OCI-LY7 (cell line): ENCODE measurements around the gene ATXN1. TPM values are rescaled to one million over a fixed set of nuclear protein-coding genes. Genes with fewer than 3 reads are reported as not detected.

Source experiments
- BruUV-seq: library from RNA; stranded (reverse); fragments of 400-500 nt; replicated peaks from 2 replicates; lab custom pipeline; 2021; lab: Mats Ljungman, UMichigan
- CTCF ChIA-PET: fragments of 300-600 bp; sonication (Branson Sonifier 250); formaldehyde crosslinking; loops from one replicate; lab custom pipeline; 2022; ENCODE audit warnings: antibody characterized with exemption; ENCODE audit not compliant: unreplicated experiment; lab: Charles Lee
- POLR2A ChIA-PET: fragments of 300-600 bp; sonication (Branson Sonifier 250); formaldehyde crosslinking; loops from one replicate; lab custom pipeline; 2022; ENCODE audit warnings: antibody characterized with exemption; lab: Charles Lee
- DNase-seq: peaks from one replicate; pipeline ENCODE4 v3.0.0-alpha.2; 2015; ENCODE audit warnings: low spot score
- H2AFZ ChIP-seq: fragments of 200-600 bp; sonication (generic), shearing (Covaris generic); 2 replicates; pipeline ENCODE4 v1.6.1; 2014; ENCODE audit warnings: mild to moderate bottlenecking, antibody characterized with exemption, low read length, moderate library complexity
- H3K27ac ChIP-seq: fragments of 200-600 bp; sonication (generic); 2 replicates; pipeline ENCODE4 v1.5.1; 2014; ENCODE audit warnings: mixed run types, low read depth, mild to moderate bottlenecking, moderate library complexity, low read length, inconsistent platforms; ENCODE audit not compliant: poor library complexity, severe bottlenecking
- H3K36me3 ChIP-seq: fragments of 200-600 bp; sonication (generic); 2 replicates; pipeline ENCODE4 v1.6.1; 2014; ENCODE audit warnings: mild to moderate bottlenecking, antibody characterized with exemption, low read length, moderate library complexity, mixed read lengths; ENCODE audit not compliant: insufficient read depth
- H3K4me1 ChIP-seq: fragments of 200-600 bp; sonication (generic); 2 replicates; pipeline ENCODE4 v1.5.1; 2014; ENCODE audit warnings: mild to moderate bottlenecking, low read length; ENCODE audit not compliant: insufficient read depth, poor library complexity, severe bottlenecking
- H3K4me2 ChIP-seq: fragments of 200-600 bp; sonication (generic); 2 replicates; pipeline ENCODE4 v1.6.1; 2014; ENCODE audit warnings: mild to moderate bottlenecking, low read length
- H3K4me3 ChIP-seq: fragments of 200-600 bp; sonication (generic); 2 replicates; pipeline ENCODE4 v1.5.1; 2014; ENCODE audit warnings: mild to moderate bottlenecking, low read depth, low read length; ENCODE audit not compliant: poor library complexity, severe bottlenecking
- H3K79me2 ChIP-seq: fragments of 200-600 bp; sonication (generic); 2 replicates; pipeline ENCODE4 v1.6.1; 2016; ENCODE audit warnings: low read depth, mild to moderate bottlenecking, low read length, moderate library complexity, mixed read lengths; ENCODE audit not compliant: insufficient read depth
- H3K9me2 ChIP-seq: fragments of 200-600 bp; sonication (generic); 2 replicates; pipeline ENCODE4 v1.6.1; 2016; ENCODE audit warnings: mild to moderate bottlenecking, low read length, mixed read lengths; ENCODE audit not compliant: insufficient read depth
- H3K9me3 ChIP-seq: fragments of 200-600 bp; sonication (generic); 2 replicates; pipeline ENCODE4 v1.6.1; 2014; ENCODE audit warnings: mild to moderate bottlenecking, mixed run types, low read length, mixed read lengths
- H4K20me1 ChIP-seq: fragments of 200-600 bp; sonication (generic); 2 replicates; pipeline ENCODE4 v1.6.1; 2014; ENCODE audit warnings: mild to moderate bottlenecking, antibody characterized with exemption, low read length, moderate library complexity, mixed read lengths; ENCODE audit not compliant: insufficient read depth
- EZH2phosphoT487 ChIP-seq: fragments of 200-600 bp; sonication (generic); IDR thresholded peaks from 2 replicates; pipeline ENCODE4 v1.6.1; 2018; ENCODE audit warnings: low read depth, borderline replicate concordance, mild to moderate bottlenecking, mixed run types, antibody characterized with exemption, low read length, moderate library complexity, mixed read lengths
- intact Hi-C: fragments of 100-400 bp; cut with micrococcal nuclease; formaldehyde crosslinking; loops from one replicate; pipeline ENCODE4 v1.10.0; 2022; ENCODE audit not compliant: unreplicated experiment
- total RNA-seq, 2 experiments: library from RNA; depleted of rRNA in 1 of 2; stranded (reverse); fragments of >200 nt in 1 of 2; shearing (Covaris generic) in 1 of 2; gene quantifications; 2 replicates each; pipeline ENCODE4 v1.2.3, GENCODE V29; 2014 to 2022
- TF ChIP-seq, protein P1 (sequence below): fragments of 200-600 bp; sonication (generic); conservative IDR thresholded peaks from 2 replicates; pipeline ENCODE4 v1.5.1; 2014; ENCODE audit warnings: mild to moderate bottlenecking, antibody characterized with exemption, low read length, moderate library complexity, mixed read lengths

ATXN1 gene
- total RNA-seq, 2 experiments from 2014 or later = not detected

DNA sequence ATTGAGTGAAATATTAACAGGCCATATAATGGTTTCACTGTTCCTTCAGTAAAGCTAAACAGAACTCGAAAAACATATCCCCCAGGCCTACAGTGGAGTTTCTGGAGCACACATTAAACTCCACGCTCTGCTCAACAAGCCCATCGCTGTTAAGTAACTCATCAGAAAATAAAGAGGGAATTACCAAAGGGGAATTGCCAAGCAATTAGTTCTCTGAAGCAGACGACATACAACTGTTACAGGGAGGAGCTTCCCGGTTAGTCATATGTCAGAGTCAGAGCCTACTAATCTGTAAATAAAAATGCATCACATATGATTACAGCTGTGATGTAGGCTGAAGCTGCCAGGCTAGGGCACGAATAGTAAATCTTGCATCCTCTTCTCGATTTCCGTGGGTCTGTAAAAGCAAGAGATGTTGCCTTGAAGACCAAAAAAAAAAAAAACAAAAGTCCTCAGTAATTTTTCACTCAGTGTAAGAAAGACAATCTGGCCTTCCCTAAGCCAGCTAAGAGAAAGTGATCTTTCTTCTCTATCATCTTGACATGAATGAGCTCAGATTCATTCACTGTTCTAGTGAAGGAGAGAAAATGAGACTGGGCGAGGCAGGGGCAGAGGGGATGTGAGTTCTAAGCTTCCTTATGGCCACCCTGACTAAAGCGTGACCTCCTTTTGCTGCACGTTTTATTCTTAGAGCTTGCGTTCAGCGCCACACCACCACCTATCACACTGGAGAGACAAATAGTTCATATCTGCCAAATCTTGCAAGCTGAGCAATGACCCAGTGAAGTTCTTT is 13.8 kb downstream of the ATXN1 start:
- Histone ChIP-seq H4K20me1 (no peaks in the 10 kb centered on the region), H3K4me2 (no peak overlapping the region), H3K27ac (no peak overlapping the region), H2AFZ (no peak overlapping the region), H3K4me3 (no peak overlapping the region), H3K9me3 (no peaks in the 10 kb centered on the region), H3K4me1 (no peaks in the 10 kb centered on the region), H3K79me2 (no peaks in the 10 kb centered on the region), H3K36me3 (no peaks in the 10 kb centered on the region), H3K9me2 (no peaks in the 10 kb centered on the region)
- intact Hi-C loops = no loop called here
- ChIA-PET CTCF (no interaction called here), POLR2A (no interaction called here)
- BruUV-seq = no TSS peak
- TF ChIP-seq EZH2phosphoT487 = no peak
- TF ChIP-seq, protein P1, sequence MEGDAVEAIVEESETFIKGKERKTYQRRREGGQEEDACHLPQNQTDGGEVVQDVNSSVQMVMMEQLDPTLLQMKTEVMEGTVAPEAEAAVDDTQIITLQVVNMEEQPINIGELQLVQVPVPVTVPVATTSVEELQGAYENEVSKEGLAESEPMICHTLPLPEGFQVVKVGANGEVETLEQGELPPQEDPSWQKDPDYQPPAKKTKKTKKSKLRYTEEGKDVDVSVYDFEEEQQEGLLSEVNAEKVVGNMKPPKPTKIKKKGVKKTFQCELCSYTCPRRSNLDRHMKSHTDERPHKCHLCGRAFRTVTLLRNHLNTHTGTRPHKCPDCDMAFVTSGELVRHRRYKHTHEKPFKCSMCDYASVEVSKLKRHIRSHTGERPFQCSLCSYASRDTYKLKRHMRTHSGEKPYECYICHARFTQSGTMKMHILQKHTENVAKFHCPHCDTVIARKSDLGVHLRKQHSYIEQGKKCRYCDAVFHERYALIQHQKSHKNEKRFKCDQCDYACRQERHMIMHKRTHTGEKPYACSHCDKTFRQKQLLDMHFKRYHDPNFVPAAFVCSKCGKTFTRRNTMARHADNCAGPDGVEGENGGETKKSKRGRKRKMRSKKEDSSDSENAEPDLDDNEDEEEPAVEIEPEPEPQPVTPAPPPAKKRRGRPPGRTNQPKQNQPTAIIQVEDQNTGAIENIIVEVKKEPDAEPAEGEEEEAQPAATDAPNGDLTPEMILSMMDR = no peak
- DNase-seq = no peak

- no TSS peak for BruUV-seq
- no peak overlapping the region for H3K4me2 ChIP-seq
- intact Hi-C loops = no loop called here
These were observed 14.4 kb downstream of the ATXN1 start for GRCh38 chr6:16746812-16747211.

More at GRCh38 chr6:16746812-16747211, 14.4 kb downstream of the ATXN1 start:
- TF ChIP-seq, protein P1 = no peak
- no peak for TF ChIP-seq EZH2phosphoT487
- no peak overlapping the region for H2AFZ ChIP-seq
- no peaks in the 10 kb centered on the region for H4K20me1 ChIP-seq
- no peak overlapping the region for H3K27ac ChIP-seq
- CTCF ChIA-PET = no interaction called here
- no peaks in the 10 kb centered on the region for H3K9me2 ChIP-seq
- H3K36me3 ChIP-seq = no peaks in the 10 kb centered on the region
- H3K79me2 ChIP-seq = no peaks in the 10 kb centered on the region
- POLR2A ChIA-PET = no interaction called here
- no peak for DNase-seq
- no peaks in the 10 kb centered on the region for H3K9me3 ChIP-seq
- no peaks in the 10 kb centered on the region for H3K4me1 ChIP-seq
- no peak overlapping the region for H3K4me3 ChIP-seq
